Measurements from ENCODE around the gene PIKFYVE.

- no peak for TF ChIP-seq CTCF (IDR thresholded peaks at IDR 0.05; ENCODE audit: control extremely low read depth in 1 of 3, insufficient read depth in 1 of 3, low read depth in 1 of 3, low read length in 3 of 3)
- TF ChIP-seq EZH2 (IDR thresholded peaks at IDR 0.05; ENCODE audit: low read depth, low read length, severe bottlenecking), result no peak
- TF ChIP-seq POLR2A (IDR thresholded peaks at IDR 0.05; ENCODE audit: control extremely low read depth in 1 of 2, low read depth in 2 of 2, low read length in 2 of 2), result no peak
- no peak for TF ChIP-seq MAFK (IDR thresholded peaks at IDR 0.05; ENCODE audit: low read depth, low read length)
- TF ChIP-seq SIX5 (IDR thresholded peaks at IDR 0.05; ENCODE audit: low read depth, low read length), result no peak
- TF ChIP-seq ZNF274 (IDR thresholded peaks at IDR 0.05; ENCODE audit: borderline replicate concordance, extremely low read depth, low read length), result no peak
- no peak for TF ChIP-seq CEBPB (IDR thresholded peaks at IDR 0.05; ENCODE audit: low read depth, low read length)
- no peak for TF ChIP-seq SIN3A (conservative IDR thresholded peaks at IDR 0.05 in 1 of 2, IDR thresholded peaks at IDR 0.05 in 1 of 2; ENCODE audit: low read depth in 1 of 2, low read length in 2 of 2)
- no peak for TF ChIP-seq CBX5 (IDR thresholded peaks at IDR 0.05; ENCODE audit: low read depth, low read length)
- no peak for TF ChIP-seq HDAC6 (IDR thresholded peaks at IDR 0.05; ENCODE audit: low read depth, low read length)
- TF ChIP-seq RAD21 (IDR thresholded peaks at IDR 0.05 in 1 of 2, conservative IDR thresholded peaks at IDR 0.05 in 1 of 2; ENCODE audit: low read depth in 2 of 2, low read length in 2 of 2), result no peak
Measured at GRCh38 chr2:208274748-208275147, 8.7 kb downstream of the PIKFYVE start.
